Neural cell (in vitro differentiated cells): ENCODE measurements around the gene CABLES2.

Experiments
- EP300 ChIP-seq: fragments of 450-650 bp; conservative IDR thresholded peaks from 2 replicates; pipeline ENCODE4 v1.6.1; 2014; ENCODE audit warnings: antibody characterized with exemption, mild to moderate bottlenecking, moderate library complexity; ENCODE audit not compliant: poor library complexity, severe bottlenecking
- EZH2 ChIP-seq: fragments of 200-600, 300-800 bp; shearing (Covaris generic), sonication (generic); IDR thresholded peaks from 2 replicates; pipeline ENCODE4 v1.6.1; 2014; ENCODE audit warnings: antibody characterized with exemption, low read length, borderline replicate concordance, mild to moderate bottlenecking; ENCODE audit not compliant: insufficient read depth, poor library complexity, severe bottlenecking
- MXI1 ChIP-seq: fragments of 450-650 bp; conservative IDR thresholded peaks from 2 replicates; pipeline ENCODE4 v1.6.1; 2014; ENCODE audit warnings: antibody characterized with exemption, mild to moderate bottlenecking; ENCODE audit not compliant: poor library complexity, severe bottlenecking
- POLR2AphosphoS5 ChIP-seq: IDR thresholded peaks from 2 replicates; pipeline ENCODE4 v1.6.1; 2012
- RAD21 ChIP-seq: fragments of 450-650 bp; conservative IDR thresholded peaks from 2 replicates; pipeline ENCODE4 v1.6.1; 2014; ENCODE audit warnings: antibody characterized with exemption, mild to moderate bottlenecking, moderate library complexity
- SMC3 ChIP-seq: fragments of 450-650 bp; conservative IDR thresholded peaks from 2 replicates; pipeline ENCODE4 v1.6.1; 2014; ENCODE audit warnings: antibody characterized with exemption, mild to moderate bottlenecking, moderate library complexity; ENCODE audit not compliant: poor library complexity
- TAF1 ChIP-seq: IDR thresholded peaks from 2 replicates; pipeline ENCODE4 v1.6.1; 2012; ENCODE audit warnings: low read depth
- TF ChIP-seq, protein P1 (sequence below): fragments of 450-650 bp; IDR thresholded peaks from 2 replicates; pipeline ENCODE4 v1.5.1; 2014; ENCODE audit warnings: antibody characterized with exemption, mild to moderate bottlenecking, moderate library complexity; ENCODE audit not compliant: poor library complexity, severe bottlenecking
- TF ChIP-seq, protein P2 (sequence below): IDR thresholded peaks from 2 replicates; pipeline ENCODE4 v1.6.1; 2012; ENCODE audit warnings: borderline replicate concordance

DNA sequence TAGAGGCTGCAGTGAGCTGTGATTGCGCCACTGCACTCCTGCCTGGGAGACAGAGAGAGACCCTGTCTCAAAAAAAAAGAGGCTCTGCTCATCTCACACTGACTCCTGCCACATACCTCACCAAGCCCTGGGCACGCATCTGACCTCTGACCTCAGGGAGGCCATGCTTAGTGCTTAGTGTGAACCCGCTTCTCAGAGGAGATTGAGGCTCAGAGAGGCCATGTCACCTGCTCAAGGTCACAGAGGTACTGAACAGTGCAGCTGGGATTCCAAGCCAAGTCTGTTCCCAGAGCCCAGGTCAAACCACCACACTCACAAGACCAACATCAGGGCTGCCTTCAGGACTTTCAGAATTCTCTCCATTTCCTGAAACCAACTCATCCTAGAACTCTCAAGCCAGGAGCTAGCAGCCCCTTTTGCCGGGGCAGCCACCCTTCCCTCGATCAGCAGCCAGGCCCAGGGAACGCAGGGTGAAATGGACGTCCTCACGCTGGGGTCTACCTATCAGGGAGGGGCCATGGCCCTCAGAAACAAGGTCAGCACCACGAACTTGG, 2.9 kb downstream of the CABLES2 start:
- TF ChIP-seq POLR2AphosphoS5: no peak
- TF ChIP-seq, protein P1, sequence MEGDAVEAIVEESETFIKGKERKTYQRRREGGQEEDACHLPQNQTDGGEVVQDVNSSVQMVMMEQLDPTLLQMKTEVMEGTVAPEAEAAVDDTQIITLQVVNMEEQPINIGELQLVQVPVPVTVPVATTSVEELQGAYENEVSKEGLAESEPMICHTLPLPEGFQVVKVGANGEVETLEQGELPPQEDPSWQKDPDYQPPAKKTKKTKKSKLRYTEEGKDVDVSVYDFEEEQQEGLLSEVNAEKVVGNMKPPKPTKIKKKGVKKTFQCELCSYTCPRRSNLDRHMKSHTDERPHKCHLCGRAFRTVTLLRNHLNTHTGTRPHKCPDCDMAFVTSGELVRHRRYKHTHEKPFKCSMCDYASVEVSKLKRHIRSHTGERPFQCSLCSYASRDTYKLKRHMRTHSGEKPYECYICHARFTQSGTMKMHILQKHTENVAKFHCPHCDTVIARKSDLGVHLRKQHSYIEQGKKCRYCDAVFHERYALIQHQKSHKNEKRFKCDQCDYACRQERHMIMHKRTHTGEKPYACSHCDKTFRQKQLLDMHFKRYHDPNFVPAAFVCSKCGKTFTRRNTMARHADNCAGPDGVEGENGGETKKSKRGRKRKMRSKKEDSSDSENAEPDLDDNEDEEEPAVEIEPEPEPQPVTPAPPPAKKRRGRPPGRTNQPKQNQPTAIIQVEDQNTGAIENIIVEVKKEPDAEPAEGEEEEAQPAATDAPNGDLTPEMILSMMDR: no peak
- TF ChIP-seq, protein P2, sequence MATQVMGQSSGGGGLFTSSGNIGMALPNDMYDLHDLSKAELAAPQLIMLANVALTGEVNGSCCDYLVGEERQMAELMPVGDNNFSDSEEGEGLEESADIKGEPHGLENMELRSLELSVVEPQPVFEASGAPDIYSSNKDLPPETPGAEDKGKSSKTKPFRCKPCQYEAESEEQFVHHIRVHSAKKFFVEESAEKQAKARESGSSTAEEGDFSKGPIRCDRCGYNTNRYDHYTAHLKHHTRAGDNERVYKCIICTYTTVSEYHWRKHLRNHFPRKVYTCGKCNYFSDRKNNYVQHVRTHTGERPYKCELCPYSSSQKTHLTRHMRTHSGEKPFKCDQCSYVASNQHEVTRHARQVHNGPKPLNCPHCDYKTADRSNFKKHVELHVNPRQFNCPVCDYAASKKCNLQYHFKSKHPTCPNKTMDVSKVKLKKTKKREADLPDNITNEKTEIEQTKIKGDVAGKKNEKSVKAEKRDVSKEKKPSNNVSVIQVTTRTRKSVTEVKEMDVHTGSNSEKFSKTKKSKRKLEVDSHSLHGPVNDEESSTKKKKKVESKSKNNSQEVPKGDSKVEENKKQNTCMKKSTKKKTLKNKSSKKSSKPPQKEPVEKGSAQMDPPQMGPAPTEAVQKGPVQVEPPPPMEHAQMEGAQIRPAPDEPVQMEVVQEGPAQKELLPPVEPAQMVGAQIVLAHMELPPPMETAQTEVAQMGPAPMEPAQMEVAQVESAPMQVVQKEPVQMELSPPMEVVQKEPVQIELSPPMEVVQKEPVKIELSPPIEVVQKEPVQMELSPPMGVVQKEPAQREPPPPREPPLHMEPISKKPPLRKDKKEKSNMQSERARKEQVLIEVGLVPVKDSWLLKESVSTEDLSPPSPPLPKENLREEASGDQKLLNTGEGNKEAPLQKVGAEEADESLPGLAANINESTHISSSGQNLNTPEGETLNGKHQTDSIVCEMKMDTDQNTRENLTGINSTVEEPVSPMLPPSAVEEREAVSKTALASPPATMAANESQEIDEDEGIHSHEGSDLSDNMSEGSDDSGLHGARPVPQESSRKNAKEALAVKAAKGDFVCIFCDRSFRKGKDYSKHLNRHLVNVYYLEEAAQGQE: no peak
- no peak for TF ChIP-seq EZH2
- no peak for TF ChIP-seq SMC3
- no peak for TF ChIP-seq EP300
- no peak for TF ChIP-seq TAF1
- TF ChIP-seq RAD21: no peak
- no peak for TF ChIP-seq MXI1
